ENCODE data around the gene PPP1R12A.

PPP1R12A gene

GRCh38 chr12:79843978-79844377, 90.9 kb downstream of the PPP1R12A start:
- TF ChIP-seq CTCF (tag by site-specific recombination; IDR thresholded peaks at IDR 0.05) (no peak), ZNF416 (tag by site-specific recombination; IDR thresholded peaks at IDR 0.05) (no peak), ZNF114 (tag by site-specific recombination; IDR thresholded peaks at IDR 0.05) (no peak), ZNF121 (tag by site-specific recombination; IDR thresholded peaks at IDR 0.05) (no peak), OSR2 (tag by site-specific recombination; IDR thresholded peaks at IDR 0.05) (no peak), PRDM10 (tag by site-specific recombination; IDR thresholded peaks at IDR 0.05) (no peak), ZNF518A (tag by site-specific recombination; conservative IDR thresholded peaks at IDR 0.05; ENCODE audit: low read depth) (no peak), ZNF76 (tag by site-specific recombination; IDR thresholded peaks at IDR 0.05; ENCODE audit: borderline replicate concordance, low read depth) (no peak), ZFHX2 (tag by site-specific recombination; conservative IDR thresholded peaks at IDR 0.05) (no peak)
- H3K27ac ChIP-seq (ENCODE audit: extremely low read depth, low read depth, low read length), result no peak overlapping the region
- peaks cover 21 to 26% of the 10 kb centered on the region in 2 experiments for H3K36me3 ChIP-seq (ENCODE audit: control insufficient read depth in 2 of 2, insufficient read depth in 1 of 2, low read length in 2 of 2)
- no peaks in the 10 kb centered on the region for H3K4me1 ChIP-seq (ENCODE audit: control insufficient read depth, insufficient read depth, low read length)
- no peaks in the 10 kb centered on the region for H3K9me3 ChIP-seq (ENCODE audit: control insufficient read depth, insufficient read depth, low read depth, low read length)
- ChIA-PET CTCF (no interaction called here), POLR2A (no interaction called here)
- no peak overlapping the region for H3K4me3 ChIP-seq (ENCODE audit: low read depth, low read length)

- ChIA-PET CTCF (no interaction called here), POLR2A (interaction anchor here (0.6 kb wide), 1 partner anchor 16 kb away, joined by 3 read pairs; no protein-coding TSS in a partner anchor)
- H3K36me3 ChIP-seq (ENCODE audit: control insufficient read depth in 2 of 2, insufficient read depth in 1 of 2, low read length in 2 of 2), result peaks cover 21 to 32% of the 10 kb centered on the region in 2 experiments
- TF ChIP-seq ZNF211 (tag by site-specific recombination; IDR thresholded peaks at IDR 0.05; ENCODE audit: low read depth) (no peak), ZNF677 (tag by site-specific recombination; IDR thresholded peaks at IDR 0.05) (no peak), HOXA7 (CRISPR knock-in tag; IDR thresholded peaks at IDR 0.05; ENCODE audit: borderline replicate concordance) (no peak), MEIS1 (CRISPR knock-in tag; IDR thresholded peaks at IDR 0.05; ENCODE audit: borderline replicate concordance) (no peak), HOXC10 (CRISPR knock-in tag; IDR thresholded peaks at IDR 0.05) (no peak), ZNF639 (tag by site-specific recombination; IDR thresholded peaks at IDR 0.05) (no peak), ZNF155 (tag by site-specific recombination; IDR thresholded peaks at IDR 0.05) (no peak), GLI2 (tag by site-specific recombination; IDR thresholded peaks at IDR 0.05; ENCODE audit: borderline replicate concordance, low read depth) (no peak), ZNF404 (tag by site-specific recombination; IDR thresholded peaks at IDR 0.05) (no peak), KLF17 (tag by site-specific recombination; IDR thresholded peaks at IDR 0.05) (no peak), YY2 (tag by site-specific recombination; IDR thresholded peaks at IDR 0.05) (no peak), ZNF76 (tag by site-specific recombination; IDR thresholded peaks at IDR 0.05; ENCODE audit: borderline replicate concordance, low read depth) (no peak), ZNF555 (tag by site-specific recombination; conservative IDR thresholded peaks at IDR 0.05) (no peak)
Measured at GRCh38 chr12:79842630-79843029, 92.3 kb downstream of the PPP1R12A start.

More at GRCh38 chr12:79842630-79843029, 92.3 kb downstream of the PPP1R12A start:
- no peaks in the 10 kb centered on the region for H3K9me3 ChIP-seq (ENCODE audit: control insufficient read depth, insufficient read depth, low read depth, low read length)
- no peak overlapping the region for H3K4me3 ChIP-seq (ENCODE audit: low read depth, low read length)
- H3K27ac ChIP-seq (ENCODE audit: extremely low read depth, low read depth, low read length), result no peak overlapping the region
- H3K4me1 ChIP-seq (ENCODE audit: control insufficient read depth, insufficient read depth, low read length), result no peaks in the 10 kb centered on the region
